GM19395 (cell line): ENCODE results near the gene ZNF423.

Source experiments
- ATAC-seq: cut with Tn5 transposase; IDR thresholded peaks from one replicate; pipeline ENCODE4 v1.9.1; 2021; ENCODE audit warnings: mild to moderate bottlenecking, moderate library complexity; ENCODE audit not compliant: unreplicated experiment

The ZNF423 gene

GRCh38 chr16:49786926-49787557, 68.9 kb downstream of the ZNF423 start:
- ATAC-seq = no peak

GRCh38 chr16:49785970-49786369, 69.9 kb downstream of the ZNF423 start:
- ATAC-seq = no peak

- no peak for ATAC-seq
Measured at GRCh38 chr16:49782405-49782804, 73.5 kb downstream of the ZNF423 start.

GRCh38 chr16:49781401-49781800, 74.5 kb downstream of the ZNF423 start:
- ATAC-seq = no peak

GRCh38 chr16:49780433-49780832, 75.5 kb downstream of the ZNF423 start:
- ATAC-seq = no peak

GRCh38 chr16:49779979-49780378, 75.9 kb downstream of the ZNF423 start:
- no peak for ATAC-seq

- ATAC-seq = no peak
Measured at GRCh38 chr16:49778202-49778930, 77.5 kb downstream of the ZNF423 start.

- ATAC-seq = no peak
Measured at GRCh38 chr16:49776734-49777133, 79.2 kb downstream of the ZNF423 start.

GRCh38 chr16:49776085-49776595, 79.8 kb downstream of the ZNF423 start:
- ATAC-seq = no peak

GRCh38 chr16:49775581-49775980, 80.3 kb downstream of the ZNF423 start:
- ATAC-seq = no peak

GRCh38 chr16:49775018-49775417, 80.9 kb downstream of the ZNF423 start:
- no peak for ATAC-seq

- ATAC-seq = no peak
Measured at GRCh38 chr16:49773534-49774475, 82.1 kb downstream of the ZNF423 start.

GRCh38 chr16:49767998-49768397, 87.9 kb downstream of the ZNF423 start:
- ATAC-seq = no peak

GRCh38 chr16:49767414-49767813, 88.5 kb downstream of the ZNF423 start:
- no peak for ATAC-seq

GRCh38 chr16:49766225-49766624, 89.7 kb downstream of the ZNF423 start:
- ATAC-seq = no peak

GRCh38 chr16:49763826-49764225, 92.1 kb downstream of the ZNF423 start:
- ATAC-seq = no peak

- ATAC-seq = no peak
Measured at GRCh38 chr16:49760815-49761214, 95.1 kb downstream of the ZNF423 start.

- no peak for ATAC-seq
Measured at GRCh38 chr16:49757559-49758069, 98.3 kb downstream of the ZNF423 start.

GRCh38 chr16:49756775-49757558, 98.9 kb downstream of the ZNF423 start:
- ATAC-seq = no peak
